Activated naive CD8-positive, alpha-beta T cell (primary cell): Measurements from ENCODE around the gene L3MBTL2.

Source experiments
- H3K27ac Mint-ChIP-seq: one replicate; pipeline ENCODE4 v1.8.0; 2021; ENCODE audit warnings: mixed read lengths
- H3K27me3 Mint-ChIP-seq: one replicate; pipeline ENCODE4 v1.8.0; 2021; ENCODE audit warnings: mixed read lengths
- H3K36me3 Mint-ChIP-seq: one replicate; pipeline ENCODE4 v1.8.0; 2021; ENCODE audit warnings: mixed read lengths
- H3K4me1 Mint-ChIP-seq: one replicate; pipeline ENCODE4 v1.8.0; 2021; ENCODE audit warnings: low read depth, mixed read lengths
- H3K4me3 Mint-ChIP-seq: one replicate; pipeline ENCODE4 v1.8.0; 2021; ENCODE audit warnings: mild to moderate bottlenecking, mixed read lengths
- H3K9me3 Mint-ChIP-seq: one replicate; pipeline ENCODE4 v1.8.0; 2021; ENCODE audit warnings: low read depth, mixed read lengths

The L3MBTL2 gene

GRCh38 chr22:41229730-41230400 is 24.8 kb downstream of the L3MBTL2 start:
- Mint-ChIP-seq H3K36me3 (no peaks in the 10 kb centered on the region), H3K9me3 (no peaks in the 10 kb centered on the region), H3K27ac (no peak overlapping the region), H3K4me1 (no peaks in the 10 kb centered on the region), H3K4me3 (no peak overlapping the region), H3K27me3 (no peaks in the 10 kb centered on the region)

DNA sequence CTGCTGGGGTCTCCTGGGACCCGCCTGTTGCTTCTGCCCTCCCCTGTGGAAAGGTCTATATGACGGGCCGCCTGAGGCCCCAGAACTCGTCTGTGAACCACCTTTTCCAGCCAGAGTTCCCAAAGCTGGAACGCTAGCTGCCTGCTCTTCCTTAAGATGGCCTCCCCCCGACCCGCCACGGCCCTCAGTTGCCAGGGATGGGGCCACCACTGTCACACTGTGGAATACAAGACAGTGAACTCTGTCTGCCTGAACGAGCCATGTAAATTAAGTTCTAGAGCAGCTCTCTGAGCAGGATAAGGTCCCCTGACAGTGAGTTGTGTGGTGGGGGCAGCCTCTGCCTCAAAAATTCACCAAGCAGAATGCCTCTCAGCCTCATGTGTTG is 25.3 kb downstream of the L3MBTL2 start:
- no peak overlapping the region for H3K27ac Mint-ChIP-seq
- no peaks in the 10 kb centered on the region for H3K4me1 Mint-ChIP-seq
- H3K9me3 Mint-ChIP-seq: no peaks in the 10 kb centered on the region

GRCh38 chr22:41231369-41231768 is 26.3 kb downstream of the L3MBTL2 start:
- no peaks in the 10 kb centered on the region for H3K36me3 Mint-ChIP-seq
- no peaks in the 10 kb centered on the region for H3K27me3 Mint-ChIP-seq
- no peak overlapping the region for H3K27ac Mint-ChIP-seq
- no peak overlapping the region for H3K4me3 Mint-ChIP-seq
- no peaks in the 10 kb centered on the region for H3K9me3 Mint-ChIP-seq
- no peaks in the 10 kb centered on the region for H3K4me1 Mint-ChIP-seq

More for the DNA sequence above, 25.3 kb downstream of the L3MBTL2 start:
- no peak overlapping the region for H3K4me3 Mint-ChIP-seq
- H3K36me3 Mint-ChIP-seq: no peaks in the 10 kb centered on the region
- no peaks in the 10 kb centered on the region for H3K27me3 Mint-ChIP-seq

DNA sequence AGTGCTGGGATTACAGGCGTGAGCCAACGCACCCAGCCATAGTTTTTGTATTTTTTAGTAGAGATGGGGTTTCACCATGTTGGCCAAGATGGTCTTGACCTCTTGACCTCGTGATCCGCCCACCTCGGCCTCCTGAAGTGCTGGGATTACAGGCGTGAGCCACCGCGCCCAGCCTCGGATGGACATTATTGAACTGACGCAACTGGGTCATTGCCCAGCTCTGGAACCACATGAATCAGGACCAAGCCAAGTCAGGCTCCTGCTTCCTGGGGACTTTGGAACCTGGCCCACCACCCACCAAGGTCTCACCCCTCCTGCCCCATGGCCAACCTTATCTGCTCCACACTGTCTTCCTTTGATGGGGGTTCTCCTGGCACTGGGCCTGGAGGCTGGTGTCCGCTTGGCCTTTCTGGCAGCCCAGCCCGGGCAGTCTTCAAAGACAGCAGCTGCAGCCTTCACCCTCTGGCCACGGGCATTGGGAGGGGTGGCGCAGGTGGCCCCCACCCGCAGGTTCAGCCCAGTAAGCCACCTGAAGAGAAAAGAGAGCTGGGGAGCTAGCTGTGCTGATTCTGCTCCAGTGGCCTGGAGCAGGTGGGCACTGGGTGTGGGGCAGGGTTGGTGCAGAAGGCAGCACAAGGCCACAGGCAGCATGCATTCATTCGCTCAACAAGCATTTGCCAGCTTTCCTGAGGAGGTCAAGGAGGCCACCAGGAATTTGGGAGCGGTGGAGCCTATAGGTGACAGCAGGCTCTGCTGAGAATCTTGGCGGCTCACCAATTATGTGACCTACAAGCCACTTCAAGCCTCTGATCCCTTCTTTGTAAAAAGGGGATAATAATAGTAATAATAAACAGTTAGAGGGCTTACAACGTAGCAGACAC is 29.9 kb downstream of the L3MBTL2 start:
- Mint-ChIP-seq H3K27ac (no peak overlapping the region), H3K4me1 (peaks cover 10% of the 10 kb centered on the region)

GRCh38 chr22:41237036-41237706 is 32.1 kb downstream of the L3MBTL2 start:
- no peaks in the 10 kb centered on the region for H3K9me3 Mint-ChIP-seq
- peak overlapping the region; percentile 58 for H3K27ac Mint-ChIP-seq
- H3K4me1 Mint-ChIP-seq: peaks cover 10% of the 10 kb centered on the region
- H3K27me3 Mint-ChIP-seq: no peaks in the 10 kb centered on the region
- H3K4me3 Mint-ChIP-seq: peak overlapping the region; percentile 70
- no peaks in the 10 kb centered on the region for H3K36me3 Mint-ChIP-seq

More for the DNA sequence above, 29.9 kb downstream of the L3MBTL2 start:
- Mint-ChIP-seq H3K9me3 (no peaks in the 10 kb centered on the region), H3K36me3 (no peaks in the 10 kb centered on the region), H3K4me3 (no peak overlapping the region), H3K27me3 (no peaks in the 10 kb centered on the region)

DNA sequence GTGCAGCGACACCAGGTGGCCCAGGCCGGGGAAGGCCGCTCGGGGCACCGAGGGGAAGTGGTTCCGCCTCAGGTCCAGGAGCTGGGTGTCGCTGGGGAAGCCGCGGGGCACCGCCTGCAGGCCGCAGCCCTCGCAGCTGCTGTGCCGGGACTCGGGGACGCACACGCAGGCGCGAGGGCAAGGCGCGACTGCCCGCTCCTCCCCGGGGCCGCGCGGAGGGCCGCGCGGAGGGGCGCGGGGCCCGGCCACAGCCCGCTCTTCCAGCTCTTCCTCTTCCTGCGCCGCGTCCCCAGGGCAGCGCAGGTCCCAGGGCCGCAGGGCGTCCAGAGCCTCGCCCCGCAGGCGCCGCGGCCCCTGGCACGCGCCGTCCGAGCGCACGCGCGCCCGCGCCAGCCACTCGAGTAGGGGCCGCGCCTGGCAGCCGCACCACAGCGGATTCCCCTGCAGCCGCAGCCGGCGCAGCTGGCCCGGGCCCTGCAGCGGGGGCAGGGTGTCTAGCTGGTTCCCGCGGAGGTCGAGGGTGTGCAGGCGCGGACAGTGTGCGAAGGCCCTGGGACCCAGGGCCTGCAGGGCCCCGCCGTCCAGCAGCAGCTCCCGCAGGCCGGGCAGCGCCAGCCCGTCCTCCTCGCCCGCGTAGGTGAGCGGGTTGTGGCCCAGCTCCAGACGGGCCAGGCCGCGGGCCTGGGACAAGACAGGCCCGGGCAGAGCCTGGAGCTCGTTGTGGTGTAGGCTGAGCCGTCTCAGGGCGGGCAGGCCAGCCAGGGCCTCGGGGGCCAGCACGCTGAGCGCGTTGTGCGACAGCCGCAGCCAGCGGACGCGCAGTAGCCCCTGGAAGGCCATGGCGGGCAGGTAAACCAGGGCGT is 32.8 kb downstream of the L3MBTL2 start:
- no peaks in the 10 kb centered on the region for H3K27me3 Mint-ChIP-seq
- H3K36me3 Mint-ChIP-seq: no peaks in the 10 kb centered on the region
- no peaks in the 10 kb centered on the region for H3K9me3 Mint-ChIP-seq
- H3K27ac Mint-ChIP-seq: no peak overlapping the region
- peak overlapping the region; percentile 70 for H3K4me3 Mint-ChIP-seq
- peaks cover 10% of the 10 kb centered on the region for H3K4me1 Mint-ChIP-seq

- Mint-ChIP-seq H3K4me3 (peak overlapping the region; percentile 78), H3K4me1 (peaks cover 10% of the 10 kb centered on the region), H3K27ac (peak overlapping the region; percentile 13), H3K27me3 (no peaks in the 10 kb centered on the region), H3K9me3 (no peaks in the 10 kb centered on the region), H3K36me3 (no peaks in the 10 kb centered on the region)
These were observed 33.7 kb downstream of the L3MBTL2 start for GRCh38 chr22:41238570-41239442.

- Mint-ChIP-seq H3K9me3 (no peaks in the 10 kb centered on the region), H3K36me3 (no peaks in the 10 kb centered on the region), H3K27ac (no peak overlapping the region), H3K4me1 (peaks cover 10% of the 10 kb centered on the region), H3K4me3 (no peak overlapping the region), H3K27me3 (no peaks in the 10 kb centered on the region)
These were observed 34.5 kb downstream of the L3MBTL2 start for GRCh38 chr22:41239443-41240128.

DNA sequence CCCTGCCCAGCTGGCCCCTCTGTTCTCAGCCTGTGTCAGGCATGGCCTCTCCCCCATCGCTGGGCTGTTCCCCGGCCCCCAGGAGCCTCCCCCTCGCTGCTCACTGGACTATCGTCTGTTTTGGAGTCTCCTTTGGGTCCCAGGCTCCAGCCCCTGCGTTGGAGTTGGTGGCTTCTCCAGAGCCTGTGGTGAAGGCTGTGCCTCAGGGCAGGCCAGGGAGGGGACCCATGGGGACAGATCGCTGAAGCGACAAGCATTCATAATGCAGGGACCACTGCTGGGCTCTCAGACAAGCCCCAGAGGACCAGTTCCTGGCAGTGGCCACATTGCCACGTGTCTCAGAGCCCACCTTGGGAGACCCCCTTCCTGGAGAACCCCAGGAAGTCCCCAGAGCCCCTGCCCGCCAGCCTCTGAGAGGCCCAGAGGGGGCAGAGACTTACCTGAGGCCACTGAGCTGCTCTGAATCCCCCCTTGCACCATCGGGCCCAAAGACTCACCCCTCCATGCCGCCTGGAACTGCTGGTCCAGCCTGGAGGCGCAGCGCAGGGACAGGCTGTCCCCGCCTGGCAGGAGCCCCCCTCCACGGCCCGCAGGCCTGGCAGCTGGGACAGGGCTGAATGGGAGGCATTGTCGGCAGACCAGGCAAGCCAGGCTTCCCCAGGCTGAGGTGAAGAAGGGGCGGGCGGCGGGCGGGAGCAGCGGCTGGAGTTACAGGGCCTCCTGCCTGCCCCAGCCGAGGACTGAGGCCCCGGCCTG is 35.4 kb downstream of the L3MBTL2 start, which contains the start of gene CHADL:
Gene CHADL, minus strand, starts transcription at position 555 of the 756 bp plus-strand sequence. Its CDS starts 50 bp downstream, at position 505.
- Mint-ChIP-seq H3K9me3 (no peaks in the 10 kb centered on the region), H3K4me3 (no peak within 1 kb of the TSS), H3K4me1 (peaks cover 10% of the 10 kb centered on the region), H3K27ac (no peak within 1 kb of the TSS), H3K27me3 (no peaks in the 10 kb centered on the region), H3K36me3 (no peaks in the 10 kb centered on the region)

DNA sequence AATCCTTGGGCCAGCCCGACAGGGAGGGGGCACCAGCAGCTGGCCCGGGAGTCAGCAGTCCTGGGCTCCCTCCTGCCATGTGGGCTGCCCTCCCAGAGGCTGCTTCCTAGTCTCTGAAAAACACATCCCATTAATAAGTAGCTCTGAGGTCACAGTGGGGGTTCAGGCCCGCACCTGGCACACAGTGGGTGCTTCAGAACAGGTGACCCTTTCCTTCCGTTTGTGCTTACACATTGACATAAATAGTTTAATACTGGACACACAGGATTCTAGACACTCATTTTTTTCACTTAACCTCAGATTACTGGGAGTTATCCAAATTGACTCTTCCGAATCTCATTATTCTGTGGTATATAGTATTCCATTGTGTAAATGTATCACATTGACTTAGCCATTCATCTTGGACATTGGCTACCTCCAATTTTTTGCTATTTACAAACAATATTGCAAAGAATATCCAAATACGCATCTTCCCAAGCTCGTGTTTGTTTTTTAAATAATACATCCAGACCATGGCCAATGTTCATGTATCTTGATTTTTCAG is 36.1 kb downstream of the L3MBTL2 start:
- Mint-ChIP-seq H3K4me3 (no peak overlapping the region), H3K27me3 (no peaks in the 10 kb centered on the region), H3K36me3 (no peaks in the 10 kb centered on the region), H3K4me1 (peaks cover 10% of the 10 kb centered on the region), H3K9me3 (no peaks in the 10 kb centered on the region), H3K27ac (no peak overlapping the region)

DNA sequence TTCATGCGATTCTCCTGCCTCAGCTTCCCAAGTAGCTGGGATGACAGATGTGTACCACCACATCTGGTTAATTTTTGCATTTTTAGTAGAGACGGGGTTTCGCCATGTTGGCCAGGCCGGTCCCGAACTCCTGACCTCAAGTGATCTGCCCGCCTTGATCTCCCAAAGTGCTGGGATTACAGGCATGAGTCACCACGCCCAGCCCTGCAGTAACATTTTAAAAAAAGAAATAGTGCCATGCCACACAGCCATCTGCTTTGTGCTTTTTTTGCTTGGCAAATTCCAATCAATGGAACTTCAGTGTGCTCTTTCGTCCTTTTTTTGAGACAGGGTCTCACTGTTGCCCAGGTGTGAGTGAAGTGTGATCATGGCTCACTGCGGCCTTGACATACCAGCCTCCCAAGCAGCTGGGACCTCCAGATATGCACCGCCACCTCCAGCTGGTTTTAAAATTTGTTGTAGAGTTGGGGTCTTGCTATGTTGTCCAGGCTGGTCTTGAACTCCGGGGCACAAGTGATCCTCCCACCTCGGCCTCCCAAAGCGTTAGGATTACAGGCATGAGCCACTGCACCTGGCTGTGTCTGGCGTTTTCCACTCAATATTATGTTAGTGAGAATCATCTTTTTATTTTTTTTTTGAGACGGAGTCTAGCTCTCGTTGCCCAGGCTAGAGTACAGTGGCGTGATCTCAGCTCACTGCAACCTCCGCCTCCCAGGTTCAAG is 37.4 kb downstream of the L3MBTL2 start:
- no peaks in the 10 kb centered on the region for H3K36me3 Mint-ChIP-seq
- no peaks in the 10 kb centered on the region for H3K27me3 Mint-ChIP-seq
- H3K4me3 Mint-ChIP-seq: no peak overlapping the region
- peaks cover 4% of the 10 kb centered on the region for H3K4me1 Mint-ChIP-seq
- H3K9me3 Mint-ChIP-seq: no peaks in the 10 kb centered on the region
- H3K27ac Mint-ChIP-seq: no peak overlapping the region

DNA sequence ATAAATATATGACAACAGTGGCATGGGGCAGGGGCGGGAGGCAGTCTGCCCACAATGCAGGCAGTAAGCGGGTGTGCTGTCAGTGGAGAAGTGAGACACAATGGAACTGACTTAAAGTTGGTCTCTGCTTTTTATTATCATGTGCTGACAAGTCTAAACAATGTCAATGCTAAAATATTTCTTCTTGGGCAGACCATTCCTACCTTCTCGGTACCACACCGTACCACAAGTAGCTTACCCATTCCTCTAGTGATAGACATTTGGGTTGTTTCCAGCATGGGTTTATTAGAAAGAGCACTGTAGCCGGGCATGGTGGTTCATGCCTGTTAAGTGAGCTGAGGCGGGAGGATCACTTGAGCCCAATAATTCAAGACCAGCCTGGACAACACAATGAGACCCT is 38.2 kb downstream of the L3MBTL2 start:
- H3K27ac Mint-ChIP-seq: no peak overlapping the region
- no peaks in the 10 kb centered on the region for H3K36me3 Mint-ChIP-seq

More for the DNA sequence above, 38.2 kb downstream of the L3MBTL2 start:
- no peak overlapping the region for H3K4me3 Mint-ChIP-seq
- no peaks in the 10 kb centered on the region for H3K9me3 Mint-ChIP-seq
- H3K27me3 Mint-ChIP-seq: no peaks in the 10 kb centered on the region
- peaks cover 4% of the 10 kb centered on the region for H3K4me1 Mint-ChIP-seq
